Activated CD8-positive, alpha-beta T cell treated with anti-CD3 and anti-CD28 coated beads for 36 hours (primary cell): ENCODE results near the gene OR51T1. TPM values are rescaled to one million over a fixed set of nuclear protein-coding genes. Genes with fewer than 3 reads are reported as not detected.

Experiments used
- ATAC-seq: fragments of 200-7000 bp; cut with Tn5 transposase; one replicate; pipeline ENCODE4 v1.10.0; 2021; ENCODE audit warnings: mild to moderate bottlenecking, moderate library complexity
- CTCF ChIA-PET: fragments of 350-600 bp; sonication (Branson Sonifier 250); formaldehyde crosslinking; loops from one replicate; lab custom pipeline; 2021; ENCODE audit warnings: antibody characterized with exemption; lab: Charles Lee
- POLR2A ChIA-PET: fragments of 350-600 bp; sonication (Branson Sonifier 250); formaldehyde crosslinking; loops from one replicate; lab custom pipeline; 2021; ENCODE audit warnings: antibody characterized with exemption; lab: Charles Lee
- DNase-seq: peaks from one replicate; pipeline ENCODE4 v3.0.0-alpha.2; 2020
- H3K27ac Mint-ChIP-seq: one replicate; pipeline ENCODE4 v1.8.0; 2021; ENCODE audit warnings: mild to moderate bottlenecking, mixed read lengths
- H3K27me3 Mint-ChIP-seq: one replicate; pipeline ENCODE4 v1.8.0; 2021; ENCODE audit warnings: mixed read lengths
- H3K36me3 Mint-ChIP-seq: one replicate; pipeline ENCODE4 v1.8.0; 2021; ENCODE audit warnings: low read depth, mixed read lengths
- H3K4me1 Mint-ChIP-seq: one replicate; pipeline ENCODE4 v1.8.0; 2021; ENCODE audit warnings: low read depth, mixed read lengths
- H3K4me3 Mint-ChIP-seq: one replicate; pipeline ENCODE4 v1.8.0; 2021; ENCODE audit warnings: mild to moderate bottlenecking, moderate library complexity, mixed read lengths
- H3K9me3 Mint-ChIP-seq: one replicate; pipeline ENCODE4 v1.8.0; 2021; ENCODE audit warnings: mixed read lengths
- intact Hi-C: fragments of 100-400 bp; cut with micrococcal nuclease; formaldehyde crosslinking; loops from one replicate; pipeline ENCODE4 v1.10.0; 2022
- total RNA-seq, 2 experiments: library from RNA; stranded (reverse); gene quantifications; one replicate each; pipeline ENCODE4 v1.2.3, GENCODE V29; 2021
- TF ChIP-seq, protein P1 (sequence below): fragments of 200-600 bp; IDR thresholded peaks from one replicate; pipeline ENCODE4 v1.8.0; 2022; ENCODE audit warnings: antibody characterized with exemption, mild to moderate bottlenecking

Gene OR51T1
- total RNA-seq, 2 experiments from 2014 or later, result not detected

DNA sequence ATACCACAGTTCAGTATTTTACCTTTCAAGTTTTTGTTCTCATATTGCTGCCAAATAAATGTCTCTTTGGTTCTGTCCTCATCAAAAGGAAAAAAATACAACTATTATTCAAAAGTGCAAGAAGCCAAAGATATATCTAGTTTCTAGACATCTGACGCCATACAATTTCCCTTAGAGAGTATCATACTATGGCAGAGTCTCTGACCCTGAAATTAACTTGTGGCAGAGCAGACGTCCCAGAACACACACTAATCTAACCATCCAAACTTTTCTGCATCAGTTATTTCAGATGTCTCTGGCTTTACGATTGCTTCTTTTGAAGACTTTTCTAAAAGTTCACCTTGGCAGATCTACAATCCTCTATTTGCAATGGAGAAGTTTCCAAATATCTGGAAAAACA, 2.7 kb downstream of the OR51T1 start:
- Mint-ChIP-seq H3K36me3 (no peaks in the 10 kb centered on the region), H3K4me1 (no peaks in the 10 kb centered on the region), H3K27me3 (peaks cover 2% of the 10 kb centered on the region), H3K9me3 (no peaks in the 10 kb centered on the region), H3K4me3 (no peak overlapping the region), H3K27ac (no peak overlapping the region)
- intact Hi-C loops, result no loop called here
- DNase-seq (no peak), ATAC-seq (no peak)
- CTCF ChIA-PET, result no interaction called here
- TF ChIP-seq, protein P1, sequence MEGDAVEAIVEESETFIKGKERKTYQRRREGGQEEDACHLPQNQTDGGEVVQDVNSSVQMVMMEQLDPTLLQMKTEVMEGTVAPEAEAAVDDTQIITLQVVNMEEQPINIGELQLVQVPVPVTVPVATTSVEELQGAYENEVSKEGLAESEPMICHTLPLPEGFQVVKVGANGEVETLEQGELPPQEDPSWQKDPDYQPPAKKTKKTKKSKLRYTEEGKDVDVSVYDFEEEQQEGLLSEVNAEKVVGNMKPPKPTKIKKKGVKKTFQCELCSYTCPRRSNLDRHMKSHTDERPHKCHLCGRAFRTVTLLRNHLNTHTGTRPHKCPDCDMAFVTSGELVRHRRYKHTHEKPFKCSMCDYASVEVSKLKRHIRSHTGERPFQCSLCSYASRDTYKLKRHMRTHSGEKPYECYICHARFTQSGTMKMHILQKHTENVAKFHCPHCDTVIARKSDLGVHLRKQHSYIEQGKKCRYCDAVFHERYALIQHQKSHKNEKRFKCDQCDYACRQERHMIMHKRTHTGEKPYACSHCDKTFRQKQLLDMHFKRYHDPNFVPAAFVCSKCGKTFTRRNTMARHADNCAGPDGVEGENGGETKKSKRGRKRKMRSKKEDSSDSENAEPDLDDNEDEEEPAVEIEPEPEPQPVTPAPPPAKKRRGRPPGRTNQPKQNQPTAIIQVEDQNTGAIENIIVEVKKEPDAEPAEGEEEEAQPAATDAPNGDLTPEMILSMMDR, result no peak
- POLR2A ChIA-PET, result no interaction called here

DNA sequence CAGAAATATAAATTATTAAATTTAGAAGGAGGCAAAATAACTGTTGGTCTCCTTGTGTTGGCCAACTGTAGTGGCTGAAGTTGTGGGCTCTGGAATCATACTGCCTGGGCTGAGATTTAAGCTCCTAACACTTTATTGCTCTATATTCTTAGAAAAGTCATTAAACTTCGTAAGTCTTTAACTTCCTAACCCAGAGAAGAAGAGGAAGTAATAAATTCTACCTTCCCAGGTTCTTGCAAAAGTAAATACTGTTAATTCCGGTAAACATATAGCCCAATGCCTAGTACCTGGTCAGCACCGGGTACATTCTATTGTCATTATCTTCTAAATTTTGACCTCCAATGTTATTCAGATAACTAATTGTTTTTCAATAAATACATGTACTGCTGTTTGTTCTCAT, 4.5 kb downstream of the OR51T1 start:
- CTCF ChIA-PET, result no interaction called here
- Mint-ChIP-seq H3K9me3 (no peaks in the 10 kb centered on the region), H3K36me3 (no peaks in the 10 kb centered on the region), H3K4me1 (no peaks in the 10 kb centered on the region), H3K27ac (no peak overlapping the region), H3K4me3 (no peak overlapping the region), H3K27me3 (no peaks in the 10 kb centered on the region)
- ATAC-seq (no peak), DNase-seq (no peak)
- TF ChIP-seq, protein P1, result no peak
- intact Hi-C loops, result no loop called here
- POLR2A ChIA-PET, result no interaction called here

DNA sequence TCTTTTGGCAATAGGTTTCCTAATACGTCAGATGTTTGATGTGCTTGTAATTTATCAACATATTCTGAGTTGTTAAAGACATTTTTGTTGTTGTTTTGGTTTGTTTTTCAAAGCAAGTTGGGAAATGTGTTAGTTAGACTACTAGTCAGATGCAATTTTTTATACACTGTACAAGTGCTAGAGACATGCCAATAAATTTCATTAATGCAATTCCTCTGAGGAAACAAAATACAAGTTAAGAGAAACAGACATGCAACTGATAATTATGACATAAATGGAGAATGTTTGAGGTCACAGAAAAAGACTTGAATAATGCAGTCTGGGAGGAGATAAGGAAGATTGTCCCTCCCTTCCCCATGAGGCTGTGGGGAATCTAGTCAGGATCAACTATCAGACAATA, 5.9 kb downstream of the OR51T1 start:
- ATAC-seq, result no peak
- Mint-ChIP-seq H3K4me1 (no peaks in the 10 kb centered on the region), H3K27me3 (no peaks in the 10 kb centered on the region), H3K36me3 (no peaks in the 10 kb centered on the region), H3K27ac (no peak overlapping the region), H3K4me3 (no peak overlapping the region), H3K9me3 (no peaks in the 10 kb centered on the region)
- TF ChIP-seq, protein P1, result no peak
- ChIA-PET POLR2A (no interaction called here), CTCF (interaction anchor here (0.7 kb wide), 1 partner anchor 1932 kb away, joined by 3 read pairs; no protein-coding TSS in a partner anchor)
- intact Hi-C loops, result no loop called here
- no peak for DNase-seq

DNA sequence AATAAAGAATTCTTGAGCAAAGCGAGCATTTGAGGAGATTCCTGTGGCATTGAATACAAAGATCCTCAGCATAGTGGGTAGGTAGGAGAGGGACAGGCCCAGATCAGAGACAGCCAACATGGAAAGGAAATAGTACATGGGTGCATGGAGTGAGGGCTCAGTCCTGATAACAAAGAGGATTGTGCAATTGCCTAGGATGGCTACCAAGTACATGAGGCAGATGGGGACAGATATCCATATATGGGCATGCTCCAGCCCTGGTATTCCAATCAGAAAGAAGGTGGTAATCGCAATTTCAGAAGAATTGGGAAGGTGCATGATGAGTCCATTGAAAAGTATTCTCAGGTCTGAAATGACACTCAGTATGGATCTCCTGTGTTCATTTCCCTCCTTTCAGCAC, 8.6 kb downstream of the OR51T1 start:
- Mint-ChIP-seq H3K9me3 (no peaks in the 10 kb centered on the region), H3K36me3 (no peaks in the 10 kb centered on the region), H3K27me3 (peaks cover 1% of the 10 kb centered on the region), H3K4me3 (no peak overlapping the region), H3K27ac (no peak overlapping the region), H3K4me1 (no peaks in the 10 kb centered on the region)
- intact Hi-C loops, result no loop called here
- no peak for ATAC-seq
- DNase-seq, result no peak
- ChIA-PET CTCF (no interaction called here), POLR2A (no interaction called here)
- TF ChIP-seq, protein P1, result no peak

DNA sequence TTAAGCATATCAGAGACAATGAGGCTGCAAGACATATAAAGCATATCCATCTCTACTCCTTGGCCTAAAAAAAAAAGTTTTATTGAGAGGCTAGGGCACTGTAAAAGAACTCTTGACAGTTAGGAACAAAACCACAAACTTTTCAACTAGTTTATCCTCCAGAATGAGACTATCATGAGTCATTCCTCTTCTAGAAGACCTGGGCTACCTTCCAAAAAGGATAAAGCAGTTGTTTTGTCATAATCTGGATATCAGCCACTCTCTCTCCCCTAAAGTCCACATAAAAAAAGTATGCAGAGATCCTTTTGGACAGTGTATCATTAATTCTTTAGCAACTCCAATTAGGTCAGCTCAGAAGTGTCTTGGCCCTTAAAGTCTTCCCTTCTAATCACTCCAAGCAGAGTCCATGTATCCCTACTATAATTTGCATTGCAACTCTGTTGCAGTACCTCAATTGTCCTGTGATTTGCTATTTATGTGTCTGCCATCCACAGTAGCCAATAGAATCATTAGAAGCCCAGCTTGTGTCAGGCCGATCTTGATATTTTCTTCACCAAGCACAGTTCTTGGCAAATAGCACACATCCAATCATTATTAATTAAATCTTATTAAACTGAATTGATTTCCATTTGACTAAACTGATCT, 10.4 kb downstream of the OR51T1 start:
- Mint-ChIP-seq H3K4me3 (no peak overlapping the region), H3K36me3 (no peaks in the 10 kb centered on the region), H3K27me3 (peaks cover 3% of the 10 kb centered on the region), H3K27ac (no peak overlapping the region), H3K9me3 (no peaks in the 10 kb centered on the region), H3K4me1 (no peaks in the 10 kb centered on the region)
- ChIA-PET CTCF (no interaction called here), POLR2A (no interaction called here)
- no peak for ATAC-seq
- TF ChIP-seq, protein P1, result no peak
- DNase-seq, result no peak
- intact Hi-C loops, result no loop called here
